ENCODE results near the gene DNAH10.

The DNAH10 gene

GRCh38 chr12:123933214-123933613 lies 171.1 kb downstream of the DNAH10 start:
- H3K9me2 ChIP-seq (replicated peaks; ENCODE audit: insufficient read depth, low read length): no peaks in the 10 kb centered on the region
- no peak for TF ChIP-seq CTCF (IDR thresholded peaks at IDR 0.05; ENCODE audit: insufficient read depth, low read length, poor library complexity, severe bottlenecking)
- H3K27me3 ChIP-seq (ENCODE audit: low read length): no peaks in the 10 kb centered on the region
- no peaks in the 10 kb centered on the region for H3K36me3 ChIP-seq (ENCODE audit: low read length)
- no peak overlapping the region for H3K9ac ChIP-seq (ENCODE audit: low read length)
- no peaks in the 10 kb centered on the region for H3K79me2 ChIP-seq (ENCODE audit: insufficient read depth, low read length)
- H3K9me3 ChIP-seq (ENCODE audit: insufficient read depth, low read length): no peaks in the 10 kb centered on the region
- no peak overlapping the region for H3K27ac ChIP-seq (ENCODE audit: low read depth, low read length)
- H2AFZ ChIP-seq (ENCODE audit: low read depth, low read length, severe bottlenecking): no peak overlapping the region
- no peaks in the 10 kb centered on the region for H4K20me1 ChIP-seq (ENCODE audit: low read depth, low read length)
- no peak overlapping the region for H3K4me3 ChIP-seq (ENCODE audit: insufficient read depth, low read length, poor library complexity, severe bottlenecking)
- no peak overlapping the region for H3K4me2 ChIP-seq (ENCODE audit: low read depth, low read length, poor library complexity, severe bottlenecking)
- H3F3A ChIP-seq (ENCODE audit: insufficient read depth): no peaks in the 10 kb centered on the region

- Histone ChIP-seq H3K9me2 (replicated peaks; ENCODE audit: insufficient read depth, low read length) (no peaks in the 10 kb centered on the region), H4K20me1 (ENCODE audit: low read depth, low read length) (no peaks in the 10 kb centered on the region), H3K36me3 (ENCODE audit: low read length) (no peaks in the 10 kb centered on the region), H3K9ac (ENCODE audit: low read length) (no peak overlapping the region), H2AFZ (ENCODE audit: low read depth, low read length, severe bottlenecking) (no peak overlapping the region), H3K79me2 (ENCODE audit: insufficient read depth, low read length) (no peaks in the 10 kb centered on the region), H3K27ac (ENCODE audit: low read depth, low read length) (no peak overlapping the region), H3F3A (ENCODE audit: insufficient read depth) (no peaks in the 10 kb centered on the region), H3K4me3 (ENCODE audit: insufficient read depth, low read length, poor library complexity, severe bottlenecking) (no peak overlapping the region), H3K9me3 (ENCODE audit: insufficient read depth, low read length) (no peaks in the 10 kb centered on the region), H3K4me2 (ENCODE audit: low read depth, low read length, poor library complexity, severe bottlenecking) (no peak overlapping the region), H3K27me3 (ENCODE audit: low read length) (no peaks in the 10 kb centered on the region)
- no peak for TF ChIP-seq EZH2phosphoT487 (conservative IDR thresholded peaks at IDR 0.05; ENCODE audit: low read length)
- TF ChIP-seq CTCF (IDR thresholded peaks at IDR 0.05; ENCODE audit: insufficient read depth, low read length, poor library complexity, severe bottlenecking): no peak
These were observed 172.0 kb downstream of the DNAH10 start for GRCh38 chr12:123934016-123934620.

GRCh38 chr12:123934829-123935228 lies 172.7 kb downstream of the DNAH10 start:
- no peak overlapping the region for H3K4me2 ChIP-seq (ENCODE audit: low read depth, low read length, poor library complexity, severe bottlenecking)
- no peak overlapping the region for H3K4me3 ChIP-seq (ENCODE audit: insufficient read depth, low read length, poor library complexity, severe bottlenecking)
- no peak overlapping the region for H2AFZ ChIP-seq (ENCODE audit: low read depth, low read length, severe bottlenecking)
- H3K27ac ChIP-seq (ENCODE audit: low read depth, low read length): no peak overlapping the region
- H3K9me2 ChIP-seq (replicated peaks; ENCODE audit: insufficient read depth, low read length): no peaks in the 10 kb centered on the region
- TF ChIP-seq CTCF (IDR thresholded peaks at IDR 0.05; ENCODE audit: insufficient read depth, low read length, poor library complexity, severe bottlenecking): no peak
- no peak for TF ChIP-seq EZH2phosphoT487 (conservative IDR thresholded peaks at IDR 0.05; ENCODE audit: low read length)
- no peaks in the 10 kb centered on the region for H3K9me3 ChIP-seq (ENCODE audit: insufficient read depth, low read length)
- no peak overlapping the region for H3K9ac ChIP-seq (ENCODE audit: low read length)
- no peaks in the 10 kb centered on the region for H3F3A ChIP-seq (ENCODE audit: insufficient read depth)
- no peaks in the 10 kb centered on the region for H3K36me3 ChIP-seq (ENCODE audit: low read length)
- no peaks in the 10 kb centered on the region for H4K20me1 ChIP-seq (ENCODE audit: low read depth, low read length)
- no peaks in the 10 kb centered on the region for H3K27me3 ChIP-seq (ENCODE audit: low read length)
- H3K79me2 ChIP-seq (ENCODE audit: insufficient read depth, low read length): no peaks in the 10 kb centered on the region

Data from SU-DHL-6 (cell line).